ENCODE results near the gene PITPNC1. TPM values are rescaled to one million over a fixed set of nuclear protein-coding genes. Genes with fewer than 3 reads are reported as not detected.

Gene PITPNC1
- total and polyA plus RNA-seq, 2 of the 13 experiments (the other 11 are each of a cell fraction or from before 2014, with no cell fraction given), result 4.1 to 5.7 TPM

DNA sequence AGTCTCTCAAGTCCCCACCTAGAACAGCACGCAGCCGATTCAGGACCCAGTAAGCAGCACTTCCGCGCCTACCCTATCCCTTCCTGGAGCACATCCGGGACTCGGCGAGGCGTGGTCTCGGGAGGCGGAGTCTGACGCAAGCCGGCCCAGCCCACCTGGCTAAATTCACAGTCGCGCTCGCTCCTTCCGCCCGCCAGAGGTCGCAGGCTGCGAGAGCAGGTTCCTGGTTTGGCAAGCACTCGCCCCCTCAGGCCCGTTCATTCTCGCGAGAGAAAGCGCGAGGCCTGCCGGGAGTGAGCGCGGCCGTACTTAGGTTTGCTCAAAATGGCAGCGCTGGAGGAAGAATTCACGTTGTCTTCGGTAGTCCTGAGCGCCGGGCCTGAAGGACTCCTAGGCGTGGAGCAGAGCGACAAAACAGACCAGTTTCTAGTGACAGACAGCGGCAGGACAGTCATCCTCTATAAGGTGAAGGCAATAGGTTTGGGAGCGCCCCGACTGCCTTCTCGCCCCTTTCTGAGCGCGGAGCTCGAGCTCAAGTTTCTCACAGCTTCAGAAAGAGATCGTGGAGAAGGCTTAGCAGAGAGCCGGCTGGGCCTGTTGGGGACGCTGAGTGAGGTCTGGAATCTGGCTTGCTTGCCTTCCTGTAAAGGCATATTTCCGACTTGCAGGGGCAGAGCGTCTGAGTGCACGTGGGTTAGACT, 340.7 kb downstream of the PITPNC1 start, which contains the start of gene NOL11 (continued):
- TF ChIP-seq, protein P1, sequence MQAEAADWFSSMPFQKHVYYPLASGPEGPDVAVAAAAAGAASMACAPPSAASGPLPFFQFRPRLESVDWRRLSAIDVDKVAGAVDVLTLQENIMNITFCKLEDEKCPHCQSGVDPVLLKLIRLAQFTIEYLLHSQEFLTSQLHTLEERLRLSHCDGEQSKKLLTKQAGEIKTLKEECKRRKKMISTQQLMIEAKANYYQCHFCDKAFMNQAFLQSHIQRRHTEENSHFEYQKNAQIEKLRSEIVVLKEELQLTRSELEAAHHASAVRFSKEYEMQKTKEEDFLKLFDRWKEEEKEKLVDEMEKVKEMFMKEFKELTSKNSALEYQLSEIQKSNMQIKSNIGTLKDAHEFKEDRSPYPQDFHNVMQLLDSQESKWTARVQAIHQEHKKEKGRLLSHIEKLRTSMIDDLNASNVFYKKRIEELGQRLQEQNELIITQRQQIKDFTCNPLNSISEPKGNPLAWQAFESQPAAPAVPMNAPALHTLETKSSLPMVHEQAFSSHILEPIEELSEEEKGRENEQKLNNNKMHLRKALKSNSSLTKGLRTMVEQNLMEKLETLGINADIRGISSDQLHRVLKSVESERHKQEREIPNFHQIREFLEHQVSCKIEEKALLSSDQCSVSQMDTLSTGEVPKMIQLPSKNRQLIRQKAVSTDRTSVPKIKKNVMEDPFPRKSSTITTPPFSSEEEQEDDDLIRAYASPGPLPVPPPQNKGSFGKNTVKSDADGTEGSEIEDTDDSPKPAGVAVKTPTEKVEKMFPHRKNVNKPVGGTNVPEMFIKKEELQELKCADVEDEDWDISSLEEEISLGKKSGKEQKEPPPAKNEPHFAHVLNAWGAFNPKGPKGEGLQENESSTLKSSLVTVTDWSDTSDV (CRISPR knock-in tag; IDR thresholded peaks at IDR 0.05), result no peak; the same call in 1 of the 2 replicates
- TF ChIP-seq, protein P2, sequence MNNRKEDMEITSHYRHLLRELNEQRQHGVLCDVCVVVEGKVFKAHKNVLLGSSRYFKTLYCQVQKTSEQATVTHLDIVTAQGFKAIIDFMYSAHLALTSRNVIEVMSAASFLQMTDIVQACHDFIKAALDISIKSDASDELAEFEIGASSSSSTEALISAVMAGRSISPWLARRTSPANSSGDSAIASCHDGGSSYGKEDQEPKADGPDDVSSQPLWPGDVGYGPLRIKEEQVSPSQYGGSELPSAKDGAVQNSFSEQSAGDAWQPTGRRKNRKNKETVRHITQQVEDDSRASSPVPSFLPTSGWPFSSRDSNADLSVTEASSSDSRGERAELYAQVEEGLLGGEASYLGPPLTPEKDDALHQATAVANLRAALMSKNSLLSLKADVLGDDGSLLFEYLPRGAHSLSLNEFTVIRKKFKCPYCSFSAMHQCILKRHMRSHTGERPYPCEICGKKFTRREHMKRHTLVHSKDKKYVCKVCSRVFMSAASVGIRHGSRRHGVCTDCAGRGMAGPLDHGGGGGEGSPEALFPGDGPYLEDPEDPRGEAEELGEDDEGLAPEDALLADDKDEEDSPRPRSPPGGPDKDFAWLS (CRISPR knock-in tag; IDR thresholded peaks at IDR 0.05; ENCODE audit: borderline replicate concordance), result 0 out of 2 replicates have a peak, but pooled peaks have one; percentile 43
- peak; percentile 44 for TF ChIP-seq JARID2 (CRISPR knock-in tag; IDR thresholded peaks at IDR 0.05; ENCODE audit: insufficient replicate concordance)
- TF ChIP-seq RAD51 (IDR thresholded peaks at IDR 0.05; ENCODE audit: borderline replicate concordance), result no peak
- TF ChIP-seq, protein P3, sequence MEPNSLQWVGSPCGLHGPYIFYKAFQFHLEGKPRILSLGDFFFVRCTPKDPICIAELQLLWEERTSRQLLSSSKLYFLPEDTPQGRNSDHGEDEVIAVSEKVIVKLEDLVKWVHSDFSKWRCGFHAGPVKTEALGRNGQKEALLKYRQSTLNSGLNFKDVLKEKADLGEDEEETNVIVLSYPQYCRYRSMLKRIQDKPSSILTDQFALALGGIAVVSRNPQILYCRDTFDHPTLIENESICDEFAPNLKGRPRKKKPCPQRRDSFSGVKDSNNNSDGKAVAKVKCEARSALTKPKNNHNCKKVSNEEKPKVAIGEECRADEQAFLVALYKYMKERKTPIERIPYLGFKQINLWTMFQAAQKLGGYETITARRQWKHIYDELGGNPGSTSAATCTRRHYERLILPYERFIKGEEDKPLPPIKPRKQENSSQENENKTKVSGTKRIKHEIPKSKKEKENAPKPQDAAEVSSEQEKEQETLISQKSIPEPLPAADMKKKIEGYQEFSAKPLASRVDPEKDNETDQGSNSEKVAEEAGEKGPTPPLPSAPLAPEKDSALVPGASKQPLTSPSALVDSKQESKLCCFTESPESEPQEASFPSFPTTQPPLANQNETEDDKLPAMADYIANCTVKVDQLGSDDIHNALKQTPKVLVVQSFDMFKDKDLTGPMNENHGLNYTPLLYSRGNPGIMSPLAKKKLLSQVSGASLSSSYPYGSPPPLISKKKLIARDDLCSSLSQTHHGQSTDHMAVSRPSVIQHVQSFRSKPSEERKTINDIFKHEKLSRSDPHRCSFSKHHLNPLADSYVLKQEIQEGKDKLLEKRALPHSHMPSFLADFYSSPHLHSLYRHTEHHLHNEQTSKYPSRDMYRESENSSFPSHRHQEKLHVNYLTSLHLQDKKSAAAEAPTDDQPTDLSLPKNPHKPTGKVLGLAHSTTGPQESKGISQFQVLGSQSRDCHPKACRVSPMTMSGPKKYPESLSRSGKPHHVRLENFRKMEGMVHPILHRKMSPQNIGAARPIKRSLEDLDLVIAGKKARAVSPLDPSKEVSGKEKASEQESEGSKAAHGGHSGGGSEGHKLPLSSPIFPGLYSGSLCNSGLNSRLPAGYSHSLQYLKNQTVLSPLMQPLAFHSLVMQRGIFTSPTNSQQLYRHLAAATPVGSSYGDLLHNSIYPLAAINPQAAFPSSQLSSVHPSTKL (CRISPR knock-in tag; IDR thresholded peaks at IDR 0.05), result peak; percentile 84
- peak; percentile 94 for TF ChIP-seq ETV5 (CRISPR knock-in tag; IDR thresholded peaks at IDR 0.05; ENCODE audit: borderline replicate concordance)
- TF ChIP-seq ZNF816 (CRISPR knock-in tag; IDR thresholded peaks at IDR 0.05; ENCODE audit: borderline replicate concordance), result peak; percentile 25; the same call in 1 of the 2 replicates
- no peak; the same call in 1 of the 2 replicates for TF ChIP-seq ZNF737 (CRISPR knock-in tag; IDR thresholded peaks at IDR 0.05; ENCODE audit: borderline replicate concordance)
- no peak for TF ChIP-seq ZNF577 (CRISPR knock-in tag; IDR thresholded peaks at IDR 0.05; ENCODE audit: borderline replicate concordance, low read depth)
- TF ChIP-seq PHB2 (IDR thresholded peaks at IDR 0.05; ENCODE audit: partially characterized antibody), result no peak
- TF ChIP-seq ZNF343 (CRISPR knock-in tag; IDR thresholded peaks at IDR 0.05), result peak; percentile 86; the same call in 1 of the 2 replicates
- TF ChIP-seq ZZZ3 (CRISPR knock-in tag; IDR thresholded peaks at IDR 0.05; ENCODE audit: borderline replicate concordance), result peak; percentile 99; the same call in 1 of the 2 replicates
- peak; percentile 89; the same call in 1 of the 2 replicates for TF ChIP-seq HBP1 (CRISPR knock-in tag; IDR thresholded peaks at IDR 0.05; ENCODE audit: low read depth)
- no peak for TF ChIP-seq IKZF1 (IDR thresholded peaks at IDR 0.05)
- TF ChIP-seq, protein P4, sequence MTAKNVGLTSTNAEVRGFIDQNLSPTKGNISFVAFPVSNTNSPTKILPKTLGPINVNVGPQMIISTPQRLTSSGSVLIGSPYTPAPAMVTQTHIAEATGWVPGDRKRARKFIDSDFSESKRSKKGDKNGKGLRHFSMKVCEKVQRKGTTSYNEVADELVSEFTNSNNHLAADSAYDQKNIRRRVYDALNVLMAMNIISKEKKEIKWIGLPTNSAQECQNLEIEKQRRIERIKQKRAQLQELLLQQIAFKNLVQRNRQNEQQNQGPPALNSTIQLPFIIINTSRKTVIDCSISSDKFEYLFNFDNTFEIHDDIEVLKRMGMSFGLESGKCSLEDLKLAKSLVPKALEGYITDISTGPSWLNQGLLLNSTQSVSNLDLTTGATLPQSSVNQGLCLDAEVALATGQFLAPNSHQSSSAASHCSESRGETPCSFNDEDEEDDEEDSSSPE (CRISPR knock-in tag; IDR thresholded peaks at IDR 0.05), result peak; percentile 91
- TF ChIP-seq ZNF331 (CRISPR knock-in tag; IDR thresholded peaks at IDR 0.05), result peak; percentile 81
- TF ChIP-seq ZNF749 (CRISPR knock-in tag; IDR thresholded peaks at IDR 0.05; ENCODE audit: borderline replicate concordance), result no peak; the same call in 1 of the 2 replicates
